Ishikawa (cell line): ENCODE results near the gene TENM3.

Experiments
- CEBPB ChIP-seq: IDR thresholded peaks from 2 replicates; pipeline ENCODE4 v1.6.1; 2012
- CREB1 ChIP-seq: IDR thresholded peaks from 2 replicates; pipeline ENCODE4 v1.6.1; 2012; ENCODE audit warnings: low read depth
- EGR1 ChIP-seq: IDR thresholded peaks from 2 replicates; pipeline ENCODE4 v1.6.1; 2012
- EP300 ChIP-seq: IDR thresholded peaks from 2 replicates; pipeline ENCODE4 v1.6.1; 2012; ENCODE audit warnings: borderline replicate concordance
- FOXM1 ChIP-seq: IDR thresholded peaks from 2 replicates; pipeline ENCODE4 v1.6.1; 2012; ENCODE audit warnings: low read depth, borderline replicate concordance
- MAX ChIP-seq: IDR thresholded peaks from 2 replicates; pipeline ENCODE4 v1.6.1; 2012
- NFIC ChIP-seq: IDR thresholded peaks from 2 replicates; pipeline ENCODE4 v1.6.1; 2012
- RAD21 ChIP-seq: IDR thresholded peaks from 2 replicates; pipeline ENCODE4 v1.6.1; 2012; ENCODE audit warnings: low read depth
- REST ChIP-seq: IDR thresholded peaks from 2 replicates; pipeline ENCODE4 v1.6.1; 2012; ENCODE audit warnings: low read depth, mild to moderate bottlenecking
- TAF1 ChIP-seq: IDR thresholded peaks from 2 replicates; pipeline ENCODE4 v1.6.1; 2012; ENCODE audit warnings: low read depth, mild to moderate bottlenecking
- TCF12 ChIP-seq: IDR thresholded peaks from 2 replicates; pipeline ENCODE4 v1.6.1; 2012; ENCODE audit warnings: low read depth
- TEAD4 ChIP-seq: IDR thresholded peaks from 2 replicates; pipeline ENCODE4 v1.6.1; 2012
- YY1 ChIP-seq: IDR thresholded peaks from 2 replicates; pipeline ENCODE4 v1.6.1; 2012; ENCODE audit warnings: low read depth
- ZBTB7A ChIP-seq: IDR thresholded peaks from 2 replicates; pipeline ENCODE4 v1.6.1; 2012; ENCODE audit warnings: low read depth
- TF ChIP-seq, protein P1 (sequence below): IDR thresholded peaks from 2 replicates; pipeline ENCODE4 v1.6.1; 2012

TENM3 gene

GRCh38 chr4:182776376-182777105, 533.3 kb downstream of the TENM3 start:
- TF ChIP-seq, protein P1, sequence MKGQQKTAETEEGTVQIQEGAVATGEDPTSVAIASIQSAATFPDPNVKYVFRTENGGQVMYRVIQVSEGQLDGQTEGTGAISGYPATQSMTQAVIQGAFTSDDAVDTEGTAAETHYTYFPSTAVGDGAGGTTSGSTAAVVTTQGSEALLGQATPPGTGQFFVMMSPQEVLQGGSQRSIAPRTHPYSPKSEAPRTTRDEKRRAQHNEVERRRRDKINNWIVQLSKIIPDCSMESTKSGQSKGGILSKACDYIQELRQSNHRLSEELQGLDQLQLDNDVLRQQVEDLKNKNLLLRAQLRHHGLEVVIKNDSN, result no peak
- no peak for TF ChIP-seq EP300

GRCh38 chr4:182778222-182778982, 535.2 kb downstream of the TENM3 start:
- no peak for TF ChIP-seq NFIC
- TF ChIP-seq REST, result no peak
- no peak for TF ChIP-seq TCF12
- TF ChIP-seq TAF1, result no peak
- no peak for TF ChIP-seq CREB1
- no peak for TF ChIP-seq RAD21
- TF ChIP-seq, protein P1, result no peak
- no peak for TF ChIP-seq ZBTB7A
- TF ChIP-seq YY1, result no peak
- no peak for TF ChIP-seq CEBPB
- no peak for TF ChIP-seq FOXM1
- TF ChIP-seq MAX, result no peak
- no peak for TF ChIP-seq TEAD4
- no peak for TF ChIP-seq EGR1
- TF ChIP-seq EP300, result no peak

DNA sequence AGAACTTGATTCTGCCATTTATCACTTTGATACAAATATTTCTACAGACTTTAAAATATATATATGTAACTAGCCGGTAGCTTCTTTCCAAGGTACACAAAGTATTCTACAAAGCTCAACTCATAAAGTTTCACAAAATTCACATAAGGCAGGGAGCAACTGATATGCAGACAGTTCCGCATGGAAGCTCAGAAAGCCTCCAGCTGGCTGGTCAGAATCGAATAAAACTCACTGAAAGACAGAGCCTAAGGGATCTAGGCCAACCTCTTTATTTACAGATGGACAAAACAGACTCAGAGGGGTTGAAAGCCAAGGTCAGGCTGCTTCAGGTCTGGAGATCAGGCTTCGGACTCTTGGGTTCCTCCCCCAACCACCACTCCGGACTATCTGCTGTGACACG, 543.8 kb downstream of the TENM3 start:
- TF ChIP-seq, protein P1, result no peak
- TF ChIP-seq EGR1, result no peak
- no peak for TF ChIP-seq FOXM1
- no peak for TF ChIP-seq REST
- TF ChIP-seq YY1, result no peak
- no peak for TF ChIP-seq TCF12
- no peak for TF ChIP-seq NFIC
- TF ChIP-seq RAD21, result no peak
- TF ChIP-seq CREB1, result no peak
- no peak for TF ChIP-seq TAF1
- no peak for TF ChIP-seq TEAD4
- no peak for TF ChIP-seq CEBPB
- no peak for TF ChIP-seq EP300
- TF ChIP-seq MAX, result no peak
- no peak for TF ChIP-seq ZBTB7A

- no peak for TF ChIP-seq ZBTB7A
- TF ChIP-seq NFIC, result no peak
- TF ChIP-seq TCF12, result no peak
- no peak for TF ChIP-seq MAX
- TF ChIP-seq, protein P1, result no peak
- no peak for TF ChIP-seq FOXM1
These were observed 545.0 kb downstream of the TENM3 start for GRCh38 chr4:182788201-182788600.

DNA sequence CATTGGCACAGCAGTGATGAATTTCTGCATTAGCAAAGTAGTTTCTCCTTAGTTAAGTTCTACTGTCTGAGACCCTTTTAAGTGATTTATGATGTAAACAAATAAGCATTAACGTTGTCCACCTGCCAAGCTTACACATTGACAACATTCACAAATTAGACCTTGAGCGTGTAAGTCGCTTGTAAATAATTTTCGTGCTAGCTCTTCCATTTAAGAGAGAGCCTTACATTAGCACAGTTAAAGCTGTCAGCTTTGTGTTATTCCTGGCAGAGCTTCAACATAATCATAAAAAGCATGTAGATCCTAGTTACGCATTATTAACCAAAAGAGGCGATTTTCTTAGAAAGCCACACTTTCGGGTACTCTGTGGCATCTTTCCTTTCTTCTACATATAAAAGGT, 546.3 kb downstream of the TENM3 start:
- no peak for TF ChIP-seq ZBTB7A
- no peak for TF ChIP-seq TCF12
- TF ChIP-seq CEBPB, result no peak
- TF ChIP-seq, protein P1, result no peak
- no peak for TF ChIP-seq MAX
- TF ChIP-seq FOXM1, result no peak
- TF ChIP-seq EGR1, result no peak
- TF ChIP-seq REST, result no peak
- no peak for TF ChIP-seq TAF1
- TF ChIP-seq RAD21, result no peak
- TF ChIP-seq TEAD4, result no peak
- TF ChIP-seq YY1, result no peak
- TF ChIP-seq EP300, result no peak
- no peak for TF ChIP-seq NFIC
- no peak for TF ChIP-seq CREB1
